HG03097 (cell line): Measurements from ENCODE around the gene IMPDH2.
A peak's percentile ranks its signal among the peaks of the same experiment; 100 is the strongest.
"Not testable (repeated sequence)": the region's sequence is repeated elsewhere in the genome, so short reads cannot be mapped to it uniquely, and the experiment has no call there.

Source experiments
- ATAC-seq: cut with Tn5 transposase; IDR thresholded peaks from one replicate; pipeline ENCODE4 v1.9.1; 2021; ENCODE audit not compliant: unreplicated experiment, low FRiP score

The IMPDH2 gene

DNA sequence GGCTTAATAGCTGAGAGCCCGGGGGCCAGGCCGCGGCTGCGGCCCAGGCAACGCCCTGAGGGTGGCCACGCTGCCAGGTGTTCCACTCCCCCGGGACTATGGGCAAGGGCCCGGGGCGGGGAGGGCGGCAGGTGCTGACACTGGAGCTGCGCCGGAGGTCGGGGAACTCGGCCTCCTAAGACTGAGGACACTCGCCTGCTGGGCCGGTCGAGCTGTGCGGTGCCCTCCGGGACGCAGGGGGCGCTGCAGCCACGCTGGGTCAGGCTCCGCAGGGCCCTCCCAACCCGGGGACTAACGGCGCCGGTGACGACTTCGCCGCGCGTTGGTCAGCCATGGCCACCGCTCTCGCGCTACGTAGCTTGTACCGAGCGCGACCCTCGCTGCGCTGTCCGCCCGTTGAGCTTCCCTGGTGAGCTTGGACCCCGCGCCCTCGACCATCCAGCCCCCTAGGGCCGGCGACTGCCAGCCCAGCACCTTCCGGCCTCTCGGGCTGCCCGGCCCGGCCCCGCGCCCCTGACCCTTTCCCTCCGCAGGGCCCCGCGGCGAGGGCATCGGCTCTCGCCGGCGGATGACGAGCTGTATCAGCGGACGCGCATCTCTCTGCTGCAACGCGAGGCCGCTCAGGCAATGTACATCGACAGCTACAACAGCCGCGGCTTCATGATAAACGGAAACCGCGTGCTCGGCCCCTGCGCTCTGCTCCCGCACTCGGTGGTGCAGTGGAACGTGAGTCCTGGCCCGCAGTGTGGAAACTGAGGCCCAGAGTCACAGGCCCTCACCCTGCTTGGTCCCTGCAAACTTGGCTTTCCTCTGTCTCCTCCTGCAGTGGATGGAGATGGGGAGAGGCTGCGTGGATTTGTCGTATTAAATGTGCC lies 7.1 kb downstream of the IMPDH2 start, which contains the start of gene NDUFAF3:
NDUFAF3 (plus strand) TSS at position 309 of the 875 bp plus-strand sequence; CDS start at position 333, 24 bp downstream.
- ATAC-seq = peak; percentile 57

DNA sequence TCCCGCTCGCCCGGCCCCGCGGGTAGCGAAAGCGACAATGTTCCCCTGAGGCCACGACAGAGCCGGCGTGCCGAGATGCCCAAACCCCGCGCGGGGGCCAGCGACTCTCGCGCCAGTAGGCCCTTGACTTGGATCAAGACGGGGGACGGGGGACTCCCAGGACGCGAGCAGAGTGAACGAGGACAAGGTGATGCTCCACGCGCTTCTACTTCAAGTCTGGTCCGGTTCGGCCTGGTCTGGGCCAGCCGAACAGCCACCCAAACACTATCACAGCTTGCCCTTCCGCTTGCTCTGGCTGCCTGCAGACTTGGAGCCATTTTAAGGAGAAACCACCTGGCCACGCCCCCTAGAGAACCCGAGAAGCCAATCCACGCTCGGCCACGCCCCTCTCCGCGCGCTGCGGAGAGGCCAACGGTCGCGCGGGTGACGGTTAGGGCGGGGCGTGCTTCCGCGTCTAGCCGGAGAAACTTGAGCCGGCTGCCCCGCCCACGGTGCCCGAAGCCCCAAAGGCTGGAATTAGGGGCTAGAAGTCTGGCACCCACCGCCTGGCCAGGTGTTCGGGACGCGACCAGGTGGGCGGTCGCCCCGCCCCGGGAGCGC lies 7.9 kb downstream of the IMPDH2 start:
- ATAC-seq = peak; percentile 50

DNA sequence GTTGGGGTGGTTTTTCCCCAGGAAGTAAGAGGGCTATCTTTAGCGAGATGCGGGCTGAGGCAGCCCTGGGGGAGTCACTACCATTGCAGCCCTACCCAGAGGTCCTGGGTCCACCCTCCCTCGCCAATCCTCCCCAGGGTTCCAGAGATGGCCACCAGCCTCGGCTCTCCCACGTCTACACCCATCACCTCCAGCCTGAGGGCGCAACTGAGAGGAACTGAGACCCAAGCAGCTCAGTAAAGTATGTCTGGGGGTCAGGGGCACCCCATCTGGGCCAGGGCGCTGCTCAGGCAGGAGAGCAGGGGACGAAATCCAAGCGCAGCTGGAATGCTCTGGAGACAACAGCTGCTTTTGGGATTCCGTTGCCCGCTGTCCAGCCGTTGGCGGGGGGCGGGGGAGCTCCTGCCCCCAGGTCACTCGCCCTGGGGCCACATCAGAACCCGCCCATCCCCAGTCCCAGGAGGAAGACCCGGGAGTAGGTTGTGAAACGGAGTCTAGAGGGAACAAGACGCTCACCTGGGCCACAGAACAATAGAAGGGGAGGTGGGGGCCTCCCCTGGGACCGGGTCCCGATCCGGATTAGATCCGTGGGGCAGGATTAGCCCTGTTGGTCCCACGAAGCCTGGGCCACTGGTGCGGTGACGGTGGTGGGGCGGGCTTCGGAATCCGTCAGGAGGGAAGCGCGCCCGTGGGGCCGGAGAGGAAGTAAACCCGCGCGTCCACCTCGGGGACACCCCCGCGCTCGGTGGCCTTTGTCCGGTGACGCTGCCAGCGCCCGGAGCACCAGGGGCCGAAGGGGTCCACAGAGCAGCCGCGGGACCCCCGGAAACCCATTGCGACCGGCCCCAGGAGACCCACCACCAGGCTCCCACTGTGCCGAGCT lies 8.6 kb downstream of the IMPDH2 start:
- ATAC-seq = peak; percentile 1

- no peak for ATAC-seq
These were observed 9.3 kb downstream of the IMPDH2 start for GRCh38 chr3:49019941-49020329.

DNA sequence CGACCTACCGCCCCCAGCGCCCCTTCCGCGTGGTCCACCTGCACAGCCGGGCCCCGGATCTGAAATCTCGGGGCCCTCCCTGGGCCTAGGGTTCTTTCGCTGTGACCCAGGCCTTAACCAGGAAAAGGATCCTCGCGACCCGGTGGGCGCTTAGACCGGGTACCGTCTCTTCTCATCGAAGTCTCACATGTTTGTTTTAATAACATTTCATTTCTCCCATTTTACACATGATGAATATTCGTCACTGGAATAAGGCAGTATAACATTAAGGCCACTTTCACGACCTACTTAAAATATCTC lies 10.5 kb downstream of the IMPDH2 start:
- ATAC-seq = no peak

- no peak for ATAC-seq
These were observed 11.1 kb downstream of the IMPDH2 start, which contains the start of gene DALRD3 for GRCh38 chr3:49017971-49018706. Gene DALRD3 (minus strand): TSS chr3:49018580. CDS start chr3:49018564, 16 bp downstream.

GRCh38 chr3:49017229-49017970 lies 11.8 kb downstream of the IMPDH2 start:
- ATAC-seq = no peak

DNA sequence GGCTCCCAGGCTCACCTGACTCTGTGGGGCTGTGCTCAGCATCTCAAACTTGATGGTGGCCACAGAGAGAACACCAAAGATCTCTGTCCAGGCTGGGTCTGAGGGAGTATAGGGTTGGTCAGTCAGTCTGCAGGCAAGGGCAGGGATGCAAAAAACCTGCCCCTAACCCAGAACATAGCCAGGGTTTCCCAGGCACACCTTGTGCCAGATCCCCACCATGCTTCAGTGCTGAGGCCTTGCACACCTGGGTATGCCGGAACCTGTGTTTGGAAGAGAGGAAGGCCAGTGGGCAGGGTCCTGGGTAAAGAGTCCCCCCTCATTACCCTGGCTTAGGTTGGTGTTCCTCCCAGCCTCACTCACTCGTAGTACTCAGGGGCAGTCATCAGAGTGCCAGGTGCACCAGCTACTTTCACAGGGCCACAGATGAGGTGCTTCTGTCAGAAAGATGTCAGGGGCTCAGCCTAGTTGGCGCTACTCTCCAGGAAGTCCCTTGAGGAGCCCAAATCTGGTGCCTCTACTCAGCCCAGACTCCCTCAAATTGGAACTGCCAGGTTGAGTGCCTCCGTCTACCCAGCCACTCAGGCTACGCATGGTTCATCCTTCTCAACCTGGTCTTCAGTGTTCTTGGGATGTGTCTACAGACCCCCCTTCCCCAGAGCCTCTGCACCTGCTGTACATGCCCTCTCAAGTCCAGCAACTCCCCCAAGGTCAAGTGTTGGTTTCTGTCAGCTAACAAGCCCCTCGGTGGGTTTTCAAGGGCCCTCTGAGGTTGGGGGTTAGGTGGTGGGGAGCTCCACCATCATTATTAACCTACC lies 12.6 kb downstream of the IMPDH2 start:
- no peak for ATAC-seq

- no peak for ATAC-seq
These were observed 13.4 kb downstream of the IMPDH2 start for GRCh38 chr3:49015765-49016164.

GRCh38 chr3:49015072-49015471 lies 14.1 kb downstream of the IMPDH2 start:
- ATAC-seq = no peak

GRCh38 chr3:49013738-49014660 lies 15.2 kb downstream of the IMPDH2 start:
- ATAC-seq = no peak

GRCh38 chr3:49013113-49013737 lies 16.0 kb downstream of the IMPDH2 start:
- ATAC-seq = no peak

GRCh38 chr3:49012441-49013017 lies 16.7 kb downstream of the IMPDH2 start:
- ATAC-seq = no peak

GRCh38 chr3:49009396-49009795 lies 19.8 kb downstream of the IMPDH2 start:
- ATAC-seq = no peak

DNA sequence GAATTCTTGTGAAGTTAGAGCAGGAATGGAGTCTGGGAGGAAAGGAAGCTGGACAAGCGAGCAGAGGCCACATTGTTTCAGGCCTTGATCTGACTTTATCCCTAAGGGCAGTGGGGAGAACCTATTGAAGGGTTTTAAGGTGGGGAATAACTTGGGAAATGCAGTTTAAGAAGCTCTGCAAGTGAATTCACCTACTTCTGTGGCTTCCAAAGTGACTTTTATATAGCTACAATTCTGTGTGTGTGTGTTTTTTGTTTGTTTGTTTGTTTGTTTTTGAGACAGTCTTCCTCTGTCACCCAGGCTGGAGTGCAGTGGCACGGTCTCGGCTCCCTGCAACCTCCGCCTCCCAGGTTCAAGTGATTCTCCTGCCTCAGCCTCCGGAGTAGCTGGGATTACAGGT lies 20.6 kb downstream of the IMPDH2 start:
- ATAC-seq = not testable (repeated sequence)

- ATAC-seq = peak; percentile 29
These were observed 21.2 kb downstream of the IMPDH2 start for GRCh38 chr3:49007771-49008528.
